Common myeloid progenitor, CD34-positive (primary cell): ENCODE measurements around the gene PTPRD.

Experiments
- CTCF ChIA-PET: fragments of 350-600 bp; sonication (Branson Sonifier 250); formaldehyde crosslinking; loops from one replicate; lab custom pipeline; 2021; ENCODE audit warnings: antibody characterized with exemption; lab: Charles Lee
- POLR2A ChIA-PET: fragments of 350-600 bp; sonication (Branson Sonifier 250); formaldehyde crosslinking; loops from one replicate; lab custom pipeline; 2021; ENCODE audit warnings: antibody characterized with exemption; lab: Charles Lee
- DNase-seq, 3 donors: peaks; one replicate each; pipeline versions ENCODE4 v3.0.0 to v3.0.0-alpha.2; 2013
- H3K27ac ChIP-seq, 2 experiments: 1 replicate in 1 of 2; 2 replicates in 1 of 2; pipeline ENCODE4 v1.7.0; 2013; ENCODE audit warnings: inconsistent platforms in 2 of 2, low read length in 2 of 2, mild to moderate bottlenecking in 2 of 2, low read depth in 1 of 2, moderate library complexity in 1 of 2; ENCODE audit not compliant: severe bottlenecking in 2 of 2, insufficient read depth in 1 of 2, poor library complexity in 1 of 2
- H3K27me3 ChIP-seq, 5 experiments: replicated peaks in 2 of 5; 1 replicate in 3 of 5; 2 replicates in 2 of 5; pipeline versions ENCODE4 v1.6.1 to v1.7.0; 2013; ENCODE audit warnings: low read length in 4 of 5, mild to moderate bottlenecking in 2 of 5, moderate library complexity in 2 of 5, inconsistent platforms in 1 of 5; ENCODE audit not compliant: insufficient read depth in 5 of 5, control insufficient read depth in 4 of 5
- H3K36me3 ChIP-seq, 4 experiments: 1 replicate in 2 of 4; 2 replicates in 2 of 4; pipeline versions ENCODE4 v1.6.1 to v1.7.0; 2013; ENCODE audit warnings: low read length in 3 of 4, control low read depth in 1 of 4, mild to moderate bottlenecking in 1 of 4; ENCODE audit not compliant: control insufficient read depth in 4 of 4, insufficient read depth in 4 of 4
- H3K4me1 ChIP-seq, 4 experiments: 1 replicate in 3 of 4; 2 replicates in 1 of 4; pipeline versions ENCODE4 v1.6.1 to v1.7.1; 2013; ENCODE audit warnings: low read length in 3 of 4, mild to moderate bottlenecking in 3 of 4, control low read depth in 1 of 4, inconsistent platforms in 1 of 4, moderate library complexity in 1 of 4; ENCODE audit not compliant: control insufficient read depth in 4 of 4, insufficient read depth in 4 of 4; ENCODE audit errors: control extremely low read depth in 1 of 4
- H3K4me3 ChIP-seq, 7 experiments: 1 replicate in 4 of 7; 2 replicates in 3 of 7; pipeline versions ENCODE4 v1.5.1 to v1.7.0; 2013; ENCODE audit warnings: mild to moderate bottlenecking in 7 of 7, low read length in 6 of 7, moderate library complexity in 6 of 7, inconsistent platforms in 2 of 7, low read depth in 2 of 7, control low read depth in 1 of 7; ENCODE audit not compliant: insufficient read depth in 4 of 7, control insufficient read depth in 1 of 7; ENCODE audit errors: extremely low read depth in 1 of 7
- H3K9me3 ChIP-seq, 5 experiments: 1 replicate in 4 of 5; 2 replicates in 1 of 5; pipeline versions ENCODE4 v1.6.1 to v1.7.1; 2013; ENCODE audit warnings: low read length in 4 of 5, mild to moderate bottlenecking in 2 of 5, inconsistent platforms in 1 of 5, low read depth in 1 of 5, moderate library complexity in 1 of 5; ENCODE audit not compliant: control insufficient read depth in 4 of 5, insufficient read depth in 2 of 5; ENCODE audit errors: control extremely low read depth in 1 of 5
- WGBS: methylation state at CpG from one replicate; pipeline ENCODE4 v1.1.5; 2013; ENCODE audit not compliant: insufficient coverage; 5-methylcytosine and 5-hydroxymethylcytosine counted together

PTPRD gene

DNA sequence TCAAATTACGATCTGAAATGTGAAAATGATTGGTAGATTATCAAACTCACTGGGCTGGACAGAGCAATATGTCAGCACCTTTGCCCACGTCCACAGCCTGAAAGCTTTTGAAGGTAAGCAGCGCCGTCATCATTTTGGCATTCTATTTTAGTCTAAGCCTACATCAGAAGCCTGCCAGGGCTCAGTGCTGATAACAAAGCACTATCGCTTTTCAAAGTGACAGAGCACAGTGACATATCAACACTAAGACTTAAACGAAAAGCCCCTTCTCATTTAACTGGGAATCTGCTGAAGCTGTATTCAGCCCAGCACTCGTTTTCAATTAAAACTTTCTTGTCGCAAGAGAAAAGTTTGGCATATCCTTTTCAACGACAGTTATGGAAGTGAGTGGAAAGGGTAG lies 1076.3 kb downstream of the PTPRD start:
- Histone ChIP-seq H3K4me3 (no peak overlapping the region), H3K27ac (no peak overlapping the region), H3K4me1 (no peaks in the 10 kb centered on the region), H3K27me3 (no peaks in the 10 kb centered on the region), H3K36me3 (no peaks in the 10 kb centered on the region), H3K9me3 (no peaks in the 10 kb centered on the region)
- WGBS, result 90% methylated on average over 8 of the region's 9 CpGs
- CTCF ChIA-PET, result interaction anchor here (0.9 kb wide), 1 partner anchor 11 kb away, joined by 3 read pairs; no protein-coding TSS in a partner anchor
- POLR2A ChIA-PET, result no interaction called here
- DNase-seq, result no peak

DNA sequence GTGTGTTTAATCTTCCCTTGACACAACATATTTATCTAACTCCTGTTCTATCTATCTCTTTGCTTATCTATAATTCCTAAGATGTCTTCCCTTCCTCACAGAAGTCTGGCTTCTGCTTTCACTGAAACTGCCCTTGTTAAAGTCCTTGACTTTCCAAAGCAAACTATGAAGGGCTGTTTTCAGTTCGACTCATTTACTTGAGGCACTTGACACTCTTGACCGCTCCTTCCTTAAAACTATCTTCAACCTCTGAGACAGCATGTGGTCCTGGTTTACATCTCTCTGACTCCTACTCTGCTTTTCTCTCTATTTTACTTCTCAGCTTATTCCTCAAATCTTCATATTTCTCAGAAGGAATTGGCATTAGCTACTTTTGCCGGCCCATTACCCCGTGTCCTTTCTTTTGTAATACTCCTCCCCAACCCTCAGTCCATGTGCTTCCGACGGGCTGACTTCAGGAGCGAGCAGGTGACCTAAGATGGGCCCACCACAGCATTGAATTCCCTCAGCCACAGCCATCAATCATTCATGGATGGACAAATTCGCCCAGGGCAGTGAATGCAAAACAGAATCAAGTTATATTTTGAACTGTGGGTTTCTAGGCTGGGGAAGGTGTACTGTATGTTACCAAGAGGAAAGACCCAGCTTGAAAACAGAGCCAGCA lies 1089.2 kb downstream of the PTPRD start:
- ChIA-PET CTCF (no interaction called here), POLR2A (no interaction called here)
- Histone ChIP-seq H3K4me3 (no peak overlapping the region), H3K27me3 (no peaks in the 10 kb centered on the region), H3K4me1 (no peaks in the 10 kb centered on the region), H3K36me3 (no peaks in the 10 kb centered on the region), H3K27ac (no peak overlapping the region), H3K9me3 (no peaks in the 10 kb centered on the region)
- 91% methylated on average over 8 of the region's 8 CpGs for WGBS
- DNase-seq, result no peak

DNA sequence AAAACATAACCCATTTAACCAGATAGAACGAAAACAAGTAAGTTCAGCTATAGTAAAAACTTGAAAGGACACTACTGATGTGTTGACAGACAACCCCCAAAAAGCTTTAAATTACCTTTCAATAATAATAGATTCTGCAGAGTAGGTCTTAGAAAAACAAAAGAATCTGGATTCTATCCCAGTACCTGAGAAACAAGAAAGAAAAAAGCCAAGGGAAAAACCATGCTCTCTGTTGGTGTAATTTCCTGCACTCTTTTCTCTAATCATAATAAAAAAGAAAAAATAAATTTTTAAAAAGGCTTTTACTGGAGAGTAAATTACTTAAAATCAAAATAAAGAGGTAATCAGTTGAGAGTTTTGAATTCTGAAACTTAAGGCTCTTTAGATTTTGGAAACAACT lies 1090.4 kb downstream of the PTPRD start:
- WGBS, result no CpG with 5 or more reads among the region's 1 CpG

DNA sequence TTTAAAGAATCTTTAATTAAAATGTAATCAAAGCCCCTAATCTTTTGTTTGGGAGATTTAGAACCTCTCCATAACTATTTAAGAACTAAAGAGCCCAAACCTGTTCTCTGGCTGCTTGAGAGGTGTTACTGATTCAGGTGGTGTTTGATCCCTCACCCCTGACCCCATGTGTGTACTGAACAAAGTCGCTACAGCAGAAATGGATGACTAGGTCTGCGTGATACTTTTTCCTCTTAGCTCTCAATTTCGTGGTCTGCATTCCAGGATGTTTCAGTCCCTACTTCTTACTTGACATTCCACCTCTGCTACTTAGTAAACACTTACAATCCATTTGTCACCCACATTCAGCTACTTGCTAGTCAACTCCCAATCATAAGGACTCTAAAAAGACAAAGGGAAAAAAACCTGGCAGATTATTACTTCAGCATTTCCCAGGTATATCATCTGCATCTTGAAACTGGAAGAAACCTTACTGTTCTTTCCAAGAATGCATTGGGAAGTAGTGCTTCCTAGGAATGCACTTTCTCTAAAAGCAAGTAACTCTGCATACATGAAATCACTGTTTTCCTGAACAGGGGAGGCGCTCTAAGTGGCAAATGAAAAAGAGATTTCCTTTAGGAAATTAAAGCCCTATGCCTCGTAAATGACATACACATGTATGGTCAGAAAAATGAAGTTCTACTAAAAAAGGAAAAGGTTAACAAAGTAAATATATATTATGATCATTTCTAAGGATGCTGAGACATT lies 1091.6 kb downstream of the PTPRD start:
- CTCF ChIA-PET, result no interaction called here
- Histone ChIP-seq H3K9me3 (no peaks in the 10 kb centered on the region), H3K4me3 (no peak overlapping the region), H3K36me3 (no peaks in the 10 kb centered on the region), H3K4me1 (no peaks in the 10 kb centered on the region), H3K27me3 (no peaks in the 10 kb centered on the region), H3K27ac (no peak overlapping the region)
- POLR2A ChIA-PET, result no interaction called here
- no peak for DNase-seq
- WGBS, result 66% methylated on average over 4 of the region's 5 CpGs

More for the DNA sequence above, 1090.4 kb downstream of the PTPRD start:
- Histone ChIP-seq H3K4me1 (no peaks in the 10 kb centered on the region), H3K27me3 (no peaks in the 10 kb centered on the region), H3K27ac (no peak overlapping the region), H3K4me3 (no peak overlapping the region), H3K9me3 (no peaks in the 10 kb centered on the region), H3K36me3 (no peaks in the 10 kb centered on the region)
- CTCF ChIA-PET, result no interaction called here
- POLR2A ChIA-PET, result no interaction called here
- no peak for DNase-seq

DNA sequence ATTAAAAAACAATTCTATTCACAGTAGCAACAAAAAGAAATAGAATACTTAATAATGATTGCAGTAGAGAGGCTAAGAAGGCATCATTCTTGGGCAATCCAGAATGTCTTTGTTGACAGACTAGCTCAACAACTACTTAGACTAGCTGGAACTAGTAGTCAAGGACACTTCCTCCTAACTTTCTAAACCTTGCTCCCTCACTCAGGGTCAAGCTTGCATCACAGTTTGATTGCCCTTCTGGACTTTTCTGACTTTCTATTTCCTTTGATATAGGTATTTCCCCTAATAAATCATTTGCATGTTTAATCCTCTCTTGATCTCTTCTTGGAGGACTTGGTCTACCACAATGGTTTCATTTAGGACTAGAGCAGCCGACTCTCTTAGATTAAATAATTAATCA lies 1107.9 kb downstream of the PTPRD start:
- Histone ChIP-seq H3K4me1 (no peaks in the 10 kb centered on the region), H3K36me3 (no peaks in the 10 kb centered on the region), H3K27me3 (no peaks in the 10 kb centered on the region), H3K9me3 (peaks cover 0 to 1% (median 0%) of the 10 kb centered on the region in 5 experiments), H3K27ac (no peak overlapping the region), H3K4me3 (no peak overlapping the region)
- ChIA-PET CTCF (no interaction called here), POLR2A (no interaction called here)
- WGBS, result 92% methylated on average over 1 of the region's 1 CpG
- no peak for DNase-seq

- peaks cover 0 to 7% (median 3%) of the 10 kb centered on the region in 5 experiments for H3K9me3 ChIP-seq
- no peak overlapping the region for H3K27ac ChIP-seq
- no peaks in the 10 kb centered on the region for H3K27me3 ChIP-seq
- DNase-seq, result no peak
- no peaks in the 10 kb centered on the region for H3K36me3 ChIP-seq
- no peak overlapping the region for H3K4me3 ChIP-seq
- no peaks in the 10 kb centered on the region for H3K4me1 ChIP-seq
- ChIA-PET POLR2A (no interaction called here), CTCF (no interaction called here)
Measured at GRCh38 chr9:9499546-9499945, 1113.3 kb downstream of the PTPRD start.

- Histone ChIP-seq H3K4me3 (no peak overlapping the region), H3K27ac (no peak overlapping the region), H3K4me1 (no peaks in the 10 kb centered on the region), H3K9me3 (peaks cover 0 to 7% (median 3%) of the 10 kb centered on the region in 5 experiments), H3K27me3 (no peaks in the 10 kb centered on the region), H3K36me3 (no peaks in the 10 kb centered on the region)
- 100% methylated on average over 1 of the region's 2 CpGs for whole genome bisulfite sequencing
- POLR2A ChIA-PET, result no interaction called here
- CTCF ChIA-PET, result no interaction called here
- DNase-seq, result no peak
Measured at GRCh38 chr9:9498846-9499245, 1114.0 kb downstream of the PTPRD start.
